ENCODE data around the gene CTRB2.
"Not testable (repeated sequence)": the region's sequence is repeated elsewhere in the genome, so short reads cannot be mapped to it uniquely, and the experiment has no call there.

The CTRB2 gene

GRCh38 chr16:75217389-75217851 lies 10.5 kb upstream of the CTRB2 start:
- no peak overlapping the region for H3K4me3 ChIP-seq (ENCODE audit: low read depth, low read length)
- ChIA-PET POLR2A (no interaction called here), CTCF (interaction anchor here (1.1 to 7.5 kb wide), 3 partner anchors 16 to 185 kb away, joined by 3 to 74 read pairs (median 13); no protein-coding TSS in a partner anchor)
- TF ChIP-seq CTCF (IDR thresholded peaks at IDR 0.05; ENCODE audit: insufficient read depth, low read length, missing control alignments), result no peak
- DNase-seq (ENCODE audit: low read depth, low spot score), result no peak

GRCh38 chr16:75216576-75216975 lies 9.6 kb upstream of the CTRB2 start:
- no peak for TF ChIP-seq CTCF (IDR thresholded peaks at IDR 0.05; ENCODE audit: insufficient read depth, low read length, missing control alignments)
- no peak overlapping the region for H3K4me3 ChIP-seq (ENCODE audit: low read depth, low read length)
- ChIA-PET CTCF (interaction anchor here (2.6 to 7.5 kb wide), 2 partner anchors 16 to 17 kb away, joined by 13 to 74 read pairs; no protein-coding TSS in a partner anchor), POLR2A (no interaction called here)
- no peak for DNase-seq (ENCODE audit: low read depth, low spot score)

- POLR2A ChIA-PET, result no interaction called here
- no peak overlapping the region for H3K4me3 ChIP-seq (ENCODE audit: low read depth, low read length)
- TF ChIP-seq CTCF (IDR thresholded peaks at IDR 0.05; ENCODE audit: insufficient read depth, low read length, missing control alignments), result no peak
- CTCF ChIA-PET, result interaction anchor here (2.6 to 7.5 kb wide), 2 partner anchors 15 to 17 kb away, joined by 13 to 74 read pairs; no protein-coding TSS in a partner anchor
- DNase-seq (ENCODE audit: low read depth, low spot score), result no peak
Observed at GRCh38 chr16:75216127-75216526, 9.2 kb upstream of the CTRB2 start.

- CTCF ChIA-PET, result interaction anchor here (1.3 to 1.9 kb wide), 2 partner anchors 11 to 22 kb away, joined by 3 to 4 read pairs; no protein-coding TSS in a partner anchor
- not testable (repeated sequence) for H3K4me3 ChIP-seq (ENCODE audit: low read depth, low read length); DNase-seq (ENCODE audit: low read depth, low spot score)
- POLR2A ChIA-PET, result interaction anchor here (0.6 kb wide), 1 partner anchor 257 kb away, joined by 4 read pairs; no protein-coding TSS in a partner anchor
Observed at GRCh38 chr16:75211286-75211685, 4.3 kb upstream of the CTRB2 start.

GRCh38 chr16:75209944-75210343 lies 3.0 kb upstream of the CTRB2 start:
- no peak for DNase-seq (ENCODE audit: low read depth, low spot score)
- TF ChIP-seq CTCF (IDR thresholded peaks at IDR 0.05; ENCODE audit: insufficient read depth, low read length, missing control alignments), result no peak
- ChIA-PET CTCF (interaction anchor here (0.9 to 1.3 kb wide), 2 partner anchors 12 to 23 kb away, joined by 3 read pairs; no protein-coding TSS in a partner anchor), POLR2A (no interaction called here)
- H3K4me3 ChIP-seq (ENCODE audit: low read depth, low read length), result no peak overlapping the region

GRCh38 chr16:75209514-75209913 lies 2.6 kb upstream of the CTRB2 start:
- DNase-seq (ENCODE audit: low read depth, low spot score); H3K4me3 ChIP-seq (ENCODE audit: low read depth, low read length): not testable (repeated sequence)
- POLR2A ChIA-PET, result interaction anchor here (1.0 kb wide), 1 partner anchor 24 kb away, joined by 3 read pairs; no protein-coding TSS in a partner anchor
- CTCF ChIA-PET, result interaction anchor here (0.9 kb wide), 1 partner anchor 23 kb away, joined by 3 read pairs; no protein-coding TSS in a partner anchor

- POLR2A ChIA-PET, result interaction anchor here (0.6 to 1.0 kb wide), 2 partner anchors 15 to 25 kb away, joined by 3 read pairs; no protein-coding TSS in a partner anchor
- no peak for DNase-seq (ENCODE audit: low read depth, low spot score)
- TF ChIP-seq CTCF (IDR thresholded peaks at IDR 0.05; ENCODE audit: insufficient read depth, low read length, missing control alignments), result no peak
- H3K4me3 ChIP-seq (ENCODE audit: low read depth, low read length), result no peak overlapping the region
- CTCF ChIA-PET, result interaction anchor here (0.9 to 1.2 kb wide), 2 partner anchors 24 to 193 kb away, joined by 3 read pairs; no protein-coding TSS in a partner anchor
Observed at GRCh38 chr16:75208861-75209505, 2.0 kb upstream of the CTRB2 start.
